Activated naive CD8-positive, alpha-beta T cell treated with anti-CD3 and anti-CD28 coated beads for 36 hours (primary cell): ENCODE data around the gene UBR1. TPM values are rescaled to one million over a fixed set of nuclear protein-coding genes. Genes with fewer than 3 reads are reported as not detected.
"Not testable (repeated sequence)": the region's sequence is repeated elsewhere in the genome, so short reads cannot be mapped to it uniquely, and the experiment has no call there.

ENCODE experiments used
- DNase-seq: peaks from one replicate; pipeline ENCODE4 v3.0.0; 2021
- H3K27ac Mint-ChIP-seq: one replicate; pipeline ENCODE4 v1.8.0; 2022; ENCODE audit warnings: mild to moderate bottlenecking, moderate library complexity, mixed read lengths
- H3K27me3 Mint-ChIP-seq: one replicate; pipeline ENCODE4 v1.8.0; 2022; ENCODE audit warnings: mild to moderate bottlenecking, mixed read lengths
- H3K36me3 Mint-ChIP-seq: one replicate; pipeline ENCODE4 v1.8.0; 2021; ENCODE audit warnings: mild to moderate bottlenecking, mixed read lengths
- H3K4me1 Mint-ChIP-seq: one replicate; pipeline ENCODE4 v1.8.0; 2021; ENCODE audit warnings: mixed read lengths
- H3K4me3 Mint-ChIP-seq: one replicate; pipeline ENCODE4 v1.8.0; 2022; ENCODE audit warnings: mild to moderate bottlenecking, moderate library complexity, mixed read lengths
- H3K9me3 Mint-ChIP-seq: one replicate; pipeline ENCODE4 v1.8.0; 2022; ENCODE audit warnings: mixed read lengths
- total RNA-seq, 2 experiments: library from RNA; stranded (reverse); gene quantifications; one replicate each; pipeline ENCODE4 v1.2.3, GENCODE V29; 2021

The UBR1 gene
- total RNA-seq: 10 to 100 TPM; 27.5 to 31.3 TPM

GRCh38 chr15:43105778-43106485 is at the start of gene UBR1:
UBR1 (minus strand) TSS chr15:43106038; CDS start chr15:43106022, 16 bp downstream.
- peak within 1 kb of the TSS; percentile 85 for H3K4me3 Mint-ChIP-seq
- H3K27me3 Mint-ChIP-seq: no peaks in the 10 kb centered on the region
- peaks cover 31% of the 10 kb centered on the region for H3K36me3 Mint-ChIP-seq
- DNase-seq: peak; percentile 91
- H3K27ac Mint-ChIP-seq: peak within 1 kb of the TSS; percentile 95
- H3K9me3 Mint-ChIP-seq: no peaks in the 10 kb centered on the region
- peaks cover 35% of the 10 kb centered on the region for H3K4me1 Mint-ChIP-seq

- Mint-ChIP-seq H3K4me1 (peaks cover 8% of the 10 kb centered on the region), H3K36me3 (peaks cover 34% of the 10 kb centered on the region), H3K4me3 (no peak overlapping the region), H3K9me3 (no peaks in the 10 kb centered on the region), H3K27ac (no peak overlapping the region), H3K27me3 (no peaks in the 10 kb centered on the region)
- no peak for DNase-seq
These were observed 47.4 kb upstream of the UBR1 start for GRCh38 chr15:43153269-43153668.

- no peak overlapping the region for H3K27ac Mint-ChIP-seq
- no peaks in the 10 kb centered on the region for H3K27me3 Mint-ChIP-seq
- H3K9me3 Mint-ChIP-seq: no peaks in the 10 kb centered on the region
- no peak overlapping the region for H3K4me3 Mint-ChIP-seq
- peaks cover 8% of the 10 kb centered on the region for H3K4me1 Mint-ChIP-seq
- H3K36me3 Mint-ChIP-seq: peaks cover 33% of the 10 kb centered on the region
- DNase-seq: no peak
These were observed 45.9 kb upstream of the UBR1 start for GRCh38 chr15:43151688-43152087.

- Mint-ChIP-seq H3K36me3 (peaks cover 36% of the 10 kb centered on the region), H3K9me3 (no peaks in the 10 kb centered on the region), H3K4me1 (peaks cover 8% of the 10 kb centered on the region), H3K27me3 (no peaks in the 10 kb centered on the region), H3K27ac (no peak overlapping the region), H3K4me3 (no peak overlapping the region)
- DNase-seq: no peak
These were observed 44.5 kb upstream of the UBR1 start for GRCh38 chr15:43150191-43150929.

GRCh38 chr15:43146184-43146583 is 40.3 kb upstream of the UBR1 start:
- Mint-ChIP-seq H3K4me1 (peaks cover 11% of the 10 kb centered on the region), H3K9me3 (no peaks in the 10 kb centered on the region), H3K27ac (no peak overlapping the region), H3K4me3 (no peak overlapping the region), H3K36me3 (peaks cover 31% of the 10 kb centered on the region), H3K27me3 (no peaks in the 10 kb centered on the region)
- no peak for DNase-seq

- Mint-ChIP-seq H3K4me3 (no peak overlapping the region), H3K4me1 (peaks cover 11% of the 10 kb centered on the region), H3K27me3 (no peaks in the 10 kb centered on the region), H3K9me3 (no peaks in the 10 kb centered on the region), H3K36me3 (peaks cover 40% of the 10 kb centered on the region), H3K27ac (no peak overlapping the region)
- DNase-seq: no peak
These were observed 38.7 kb upstream of the UBR1 start for GRCh38 chr15:43144512-43144911.

DNA sequence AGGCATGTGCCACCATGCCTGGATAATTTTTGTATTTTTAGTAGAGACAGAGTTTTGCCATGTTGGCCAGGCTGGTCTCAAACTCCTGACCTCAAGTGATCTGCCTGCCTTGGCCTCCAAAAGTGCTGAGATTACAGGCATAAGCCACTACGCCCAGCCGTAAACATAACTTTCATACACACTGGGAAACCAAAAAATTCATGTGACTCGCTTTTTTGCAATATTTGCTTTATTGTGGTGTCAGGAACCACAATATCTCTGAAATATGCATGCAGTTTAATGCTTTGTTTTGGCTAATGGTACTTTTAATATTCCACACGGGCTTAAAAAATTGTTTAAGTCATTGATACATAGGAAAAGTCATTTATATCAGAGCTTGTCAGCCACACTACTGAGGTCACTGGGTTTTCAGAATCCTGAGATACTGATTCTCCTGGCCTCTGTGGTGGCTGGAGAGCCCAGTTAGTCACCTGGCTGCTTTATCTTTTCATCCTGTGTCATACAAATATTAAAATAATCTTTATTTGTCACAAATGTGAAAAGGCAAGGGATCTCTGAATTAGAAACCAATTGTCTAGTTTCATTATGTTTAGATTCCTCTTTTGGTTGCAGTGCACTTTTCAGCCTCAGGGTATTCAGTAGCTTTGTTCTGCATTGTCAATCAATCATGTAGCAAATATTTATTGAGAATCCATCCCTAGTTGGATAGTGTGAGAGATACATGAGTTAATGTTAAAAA is 37.5 kb upstream of the UBR1 start:
- H3K9me3 Mint-ChIP-seq: no peaks in the 10 kb centered on the region
- H3K27me3 Mint-ChIP-seq: no peaks in the 10 kb centered on the region
- no peak overlapping the region for H3K27ac Mint-ChIP-seq
- peaks cover 42% of the 10 kb centered on the region for H3K36me3 Mint-ChIP-seq
- no peak for DNase-seq
- peaks cover 11% of the 10 kb centered on the region for H3K4me1 Mint-ChIP-seq
- H3K4me3 Mint-ChIP-seq: no peak overlapping the region

GRCh38 chr15:43135351-43135750 is 29.5 kb upstream of the UBR1 start:
- H3K9me3 Mint-ChIP-seq: no peaks in the 10 kb centered on the region
- peaks cover 15% of the 10 kb centered on the region for H3K4me1 Mint-ChIP-seq
- DNase-seq: no peak
- peaks cover 33% of the 10 kb centered on the region for H3K36me3 Mint-ChIP-seq
- H3K27me3 Mint-ChIP-seq: no peaks in the 10 kb centered on the region
- H3K4me3 Mint-ChIP-seq: no peak overlapping the region
- no peak overlapping the region for H3K27ac Mint-ChIP-seq

DNA sequence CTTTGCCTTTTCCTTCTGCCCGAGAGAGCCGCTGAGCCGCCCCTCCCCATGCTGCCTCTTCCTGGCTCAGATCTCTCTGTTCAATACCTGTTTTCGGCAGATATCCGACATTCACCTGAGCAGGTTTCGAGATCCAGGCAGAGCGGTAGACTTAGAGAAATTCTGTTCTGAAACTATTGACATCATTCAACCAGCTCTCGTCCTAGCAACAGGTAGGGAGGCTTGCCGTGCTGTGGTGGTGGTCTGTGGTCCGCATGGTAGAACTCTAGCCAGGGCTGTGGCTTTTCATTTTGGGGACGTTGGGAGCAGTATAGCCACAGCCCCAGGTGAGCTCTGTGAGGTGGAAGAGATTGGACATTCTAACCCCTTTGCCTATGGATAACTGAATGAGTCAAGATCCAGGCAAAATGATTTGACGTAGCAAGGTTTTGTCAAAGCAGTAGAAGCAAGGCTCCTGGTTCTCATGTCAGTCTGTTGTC is 28.4 kb upstream of the UBR1 start:
- H3K27me3 Mint-ChIP-seq: no peaks in the 10 kb centered on the region
- H3K36me3 Mint-ChIP-seq: peaks cover 25% of the 10 kb centered on the region
- peaks cover 15% of the 10 kb centered on the region for H3K4me1 Mint-ChIP-seq
- H3K9me3 Mint-ChIP-seq: peaks cover 2% of the 10 kb centered on the region
- peak; percentile 4 for DNase-seq
- H3K4me3 Mint-ChIP-seq: peak overlapping the region; percentile 90
- H3K27ac Mint-ChIP-seq: peak overlapping the region; percentile 75

DNA sequence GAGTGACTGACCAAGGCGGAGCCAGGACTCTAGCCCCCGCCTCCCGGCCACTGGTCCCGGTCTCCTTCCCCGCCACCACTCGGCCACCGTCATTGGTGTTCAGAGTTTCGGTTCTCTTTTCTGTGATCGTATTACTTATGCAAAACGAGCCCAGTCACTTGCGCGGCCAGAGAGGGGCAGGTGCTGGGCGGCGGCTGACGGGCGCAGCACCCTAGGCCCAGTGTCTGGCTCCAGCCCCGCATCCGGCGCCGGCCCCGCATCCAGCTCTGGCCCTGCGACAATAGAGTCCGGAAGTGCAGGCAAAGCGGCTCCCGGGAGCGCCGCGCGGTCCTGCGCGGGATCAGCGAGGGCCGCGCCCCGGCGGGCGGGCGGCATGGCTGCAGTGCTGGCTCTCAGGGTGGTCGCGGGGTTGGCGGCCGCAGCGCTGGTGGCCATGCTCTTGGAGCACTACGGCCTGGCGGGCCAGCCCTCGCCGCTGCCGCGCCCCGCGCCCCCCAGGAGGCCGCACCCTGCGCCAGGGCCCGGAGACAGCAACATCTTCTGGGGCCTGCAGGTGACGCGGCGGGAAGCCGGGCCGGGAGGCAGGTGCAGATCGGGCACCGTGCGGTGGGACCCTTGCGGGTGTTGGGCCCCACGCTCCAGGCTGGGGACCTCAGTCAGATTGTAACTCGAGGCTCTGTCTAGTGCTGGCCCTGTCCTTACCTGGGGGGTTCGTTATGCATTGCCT is 27.8 kb upstream of the UBR1 start, which contains the start of gene TMEM62:
Gene TMEM62, plus strand, starts transcription at position 157 of the 727 bp plus-strand sequence. Its CDS starts 217 bp downstream, at position 374.
- DNase-seq: peak; percentile 72
- Mint-ChIP-seq H3K4me1 (peaks cover 15% of the 10 kb centered on the region), H3K9me3 (peaks cover 4% of the 10 kb centered on the region), H3K4me3 (peak within 1 kb of the TSS; percentile 90), H3K36me3 (peaks cover 20% of the 10 kb centered on the region), H3K27ac (peak within 1 kb of the TSS; percentile 75), H3K27me3 (no peaks in the 10 kb centered on the region)

- Mint-ChIP-seq H3K27ac (peak overlapping the region; percentile 72), H3K36me3 (peaks cover 15% of the 10 kb centered on the region), H3K9me3 (peaks cover 4% of the 10 kb centered on the region), H3K27me3 (no peaks in the 10 kb centered on the region), H3K4me3 (peak overlapping the region; percentile 82), H3K4me1 (peaks cover 15% of the 10 kb centered on the region)
- no peak for DNase-seq
These were observed 27.1 kb upstream of the UBR1 start for GRCh38 chr15:43132830-43133429.

- Mint-ChIP-seq H3K9me3 (peaks cover 4% of the 10 kb centered on the region), H3K27me3 (no peaks in the 10 kb centered on the region), H3K27ac (no peak overlapping the region), H3K4me3 (no peak overlapping the region), H3K4me1 (no peaks in the 10 kb centered on the region), H3K36me3 (peaks cover 2% of the 10 kb centered on the region)
- no peak for DNase-seq
These were observed 23.1 kb upstream of the UBR1 start for GRCh38 chr15:43128980-43129335.

- H3K36me3 Mint-ChIP-seq, H3K9me3 Mint-ChIP-seq, H3K4me3 Mint-ChIP-seq, DNase-seq, H3K27me3 Mint-ChIP-seq, H3K27ac Mint-ChIP-seq, H3K4me1 Mint-ChIP-seq: not testable (repeated sequence)
These were observed 22.5 kb upstream of the UBR1 start for GRCh38 chr15:43128174-43128979.

- Mint-ChIP-seq H3K9me3 (peaks cover 4% of the 10 kb centered on the region), H3K27me3 (no peaks in the 10 kb centered on the region), H3K4me3 (no peak overlapping the region), H3K36me3 (peaks cover 2% of the 10 kb centered on the region), H3K27ac (no peak overlapping the region), H3K4me1 (peaks cover 8% of the 10 kb centered on the region)
- no peak for DNase-seq
These were observed 21.9 kb upstream of the UBR1 start for GRCh38 chr15:43127752-43128151.
